Chondrocyte (in vitro differentiated cells): Measurements from ENCODE around the gene LRMDA. TPM values are rescaled to one million over a fixed set of nuclear protein-coding genes. Genes with fewer than 3 reads are reported as not detected.

Source experiments
- DNase-seq: peaks from one replicate; pipeline ENCODE4 v3.0.0; 2021; ENCODE audit warnings: mixed read lengths, low spot score
- H3K27ac Mint-ChIP-seq: one replicate; pipeline ENCODE4 v1.8.0; 2021; ENCODE audit warnings: mild to moderate bottlenecking, moderate library complexity, mixed read lengths; ENCODE audit not compliant: unreplicated experiment
- H3K27me3 Mint-ChIP-seq: 2 replicates; pipeline ENCODE4 v1.8.0; 2021; ENCODE audit warnings: low read depth, mixed read lengths
- H3K36me3 Mint-ChIP-seq: 2 replicates; pipeline ENCODE4 v1.8.0; 2021; ENCODE audit warnings: low read depth, mixed read lengths
- H3K4me1 Mint-ChIP-seq: 2 replicates; pipeline ENCODE4 v1.8.0; 2021; ENCODE audit warnings: low read depth, mild to moderate bottlenecking, mixed read lengths
- H3K4me3 Mint-ChIP-seq: one replicate; pipeline ENCODE4 v1.8.0; 2021; ENCODE audit warnings: mild to moderate bottlenecking, moderate library complexity, mixed read lengths; ENCODE audit not compliant: unreplicated experiment
- H3K9me3 Mint-ChIP-seq: 2 replicates; pipeline ENCODE4 v1.8.0; 2021; ENCODE audit warnings: low read depth, mixed read lengths
- total RNA-seq: library from RNA; stranded (reverse); gene quantifications from 3 replicates; pipeline ENCODE4 v1.2.1, GENCODE V29; 2021
- TF ChIP-seq, protein P1 (sequence below): fragments of 200-600 bp; sonication (generic); IDR thresholded peaks from 2 replicates; pipeline ENCODE4 v1.5.0; 2021; ENCODE audit warnings: antibody characterized with exemption, mild to moderate bottlenecking, moderate library complexity

The LRMDA gene
- total RNA-seq, 1 donor from 2014 or later, result 2.8 TPM

- TF ChIP-seq, protein P1, sequence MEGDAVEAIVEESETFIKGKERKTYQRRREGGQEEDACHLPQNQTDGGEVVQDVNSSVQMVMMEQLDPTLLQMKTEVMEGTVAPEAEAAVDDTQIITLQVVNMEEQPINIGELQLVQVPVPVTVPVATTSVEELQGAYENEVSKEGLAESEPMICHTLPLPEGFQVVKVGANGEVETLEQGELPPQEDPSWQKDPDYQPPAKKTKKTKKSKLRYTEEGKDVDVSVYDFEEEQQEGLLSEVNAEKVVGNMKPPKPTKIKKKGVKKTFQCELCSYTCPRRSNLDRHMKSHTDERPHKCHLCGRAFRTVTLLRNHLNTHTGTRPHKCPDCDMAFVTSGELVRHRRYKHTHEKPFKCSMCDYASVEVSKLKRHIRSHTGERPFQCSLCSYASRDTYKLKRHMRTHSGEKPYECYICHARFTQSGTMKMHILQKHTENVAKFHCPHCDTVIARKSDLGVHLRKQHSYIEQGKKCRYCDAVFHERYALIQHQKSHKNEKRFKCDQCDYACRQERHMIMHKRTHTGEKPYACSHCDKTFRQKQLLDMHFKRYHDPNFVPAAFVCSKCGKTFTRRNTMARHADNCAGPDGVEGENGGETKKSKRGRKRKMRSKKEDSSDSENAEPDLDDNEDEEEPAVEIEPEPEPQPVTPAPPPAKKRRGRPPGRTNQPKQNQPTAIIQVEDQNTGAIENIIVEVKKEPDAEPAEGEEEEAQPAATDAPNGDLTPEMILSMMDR, result no peak
- no peak overlapping the region for H3K27ac Mint-ChIP-seq
- H3K4me3 Mint-ChIP-seq, result no peak overlapping the region
- no peaks in the 10 kb centered on the region for H3K9me3 Mint-ChIP-seq
- DNase-seq, result no peak
- H3K4me1 Mint-ChIP-seq, result no peaks in the 10 kb centered on the region
- H3K36me3 Mint-ChIP-seq, result no peaks in the 10 kb centered on the region
- peaks cover 2% of the 10 kb centered on the region for H3K27me3 Mint-ChIP-seq
Measured at GRCh38 chr10:76024460-76025123, 593.2 kb downstream of the LRMDA start.

DNA sequence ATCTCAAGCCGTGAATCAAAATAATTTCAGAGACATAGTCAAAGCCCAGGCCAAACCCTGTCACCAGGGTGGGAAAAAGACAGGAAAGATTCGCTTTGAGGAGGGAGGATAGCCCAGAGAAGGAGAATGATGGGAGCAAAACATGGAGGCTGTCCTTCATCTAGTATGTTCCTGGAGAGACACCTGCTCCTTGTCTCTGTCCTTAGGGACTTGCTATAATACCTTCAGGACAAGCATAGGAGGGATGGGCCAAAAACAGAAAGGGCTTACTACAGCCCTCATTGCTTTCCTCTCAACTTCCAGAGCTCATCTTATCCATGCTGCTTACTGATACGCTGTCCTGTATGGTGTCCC is 593.7 kb downstream of the LRMDA start:
- no peaks in the 10 kb centered on the region for H3K9me3 Mint-ChIP-seq
- H3K36me3 Mint-ChIP-seq, result no peaks in the 10 kb centered on the region
- DNase-seq, result no peak
- H3K4me1 Mint-ChIP-seq, result no peaks in the 10 kb centered on the region
- H3K4me3 Mint-ChIP-seq, result no peak overlapping the region
- H3K27ac Mint-ChIP-seq, result no peak overlapping the region
- H3K27me3 Mint-ChIP-seq, result peaks cover 2% of the 10 kb centered on the region
- TF ChIP-seq, protein P1, result no peak

GRCh38 chr10:76026176-76026771 is 594.9 kb downstream of the LRMDA start:
- H3K27ac Mint-ChIP-seq, result no peak overlapping the region
- DNase-seq, result no peak
- H3K4me1 Mint-ChIP-seq, result no peaks in the 10 kb centered on the region
- no peaks in the 10 kb centered on the region for H3K36me3 Mint-ChIP-seq
- H3K4me3 Mint-ChIP-seq, result no peak overlapping the region
- TF ChIP-seq, protein P1, result no peak
- no peaks in the 10 kb centered on the region for H3K9me3 Mint-ChIP-seq
- peaks cover 2% of the 10 kb centered on the region for H3K27me3 Mint-ChIP-seq

DNA sequence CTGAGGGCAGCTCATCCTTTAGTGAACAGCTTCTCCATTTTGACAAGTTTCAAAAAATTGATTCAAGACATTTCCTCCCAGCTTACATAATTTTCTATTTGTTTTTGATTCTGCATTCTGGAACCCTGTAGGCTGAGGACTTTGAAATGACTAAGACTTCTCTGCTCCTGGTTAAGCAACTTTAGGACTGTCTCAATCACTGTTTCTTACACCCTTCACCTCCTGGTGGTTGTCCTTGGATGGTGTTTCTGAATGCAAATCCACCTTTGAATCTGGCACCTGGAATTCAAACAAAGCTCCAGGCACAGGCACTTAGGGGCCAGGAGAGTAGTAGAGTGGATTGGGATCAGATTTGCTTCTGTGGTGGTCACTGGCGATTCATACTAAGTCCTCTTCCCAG is 595.5 kb downstream of the LRMDA start:
- no peak overlapping the region for H3K27ac Mint-ChIP-seq
- no peak for DNase-seq
- TF ChIP-seq, protein P1, result no peak
- peaks cover 2% of the 10 kb centered on the region for H3K27me3 Mint-ChIP-seq
- H3K36me3 Mint-ChIP-seq, result no peaks in the 10 kb centered on the region
- no peaks in the 10 kb centered on the region for H3K9me3 Mint-ChIP-seq
- H3K4me1 Mint-ChIP-seq, result no peaks in the 10 kb centered on the region
- H3K4me3 Mint-ChIP-seq, result no peak overlapping the region

DNA sequence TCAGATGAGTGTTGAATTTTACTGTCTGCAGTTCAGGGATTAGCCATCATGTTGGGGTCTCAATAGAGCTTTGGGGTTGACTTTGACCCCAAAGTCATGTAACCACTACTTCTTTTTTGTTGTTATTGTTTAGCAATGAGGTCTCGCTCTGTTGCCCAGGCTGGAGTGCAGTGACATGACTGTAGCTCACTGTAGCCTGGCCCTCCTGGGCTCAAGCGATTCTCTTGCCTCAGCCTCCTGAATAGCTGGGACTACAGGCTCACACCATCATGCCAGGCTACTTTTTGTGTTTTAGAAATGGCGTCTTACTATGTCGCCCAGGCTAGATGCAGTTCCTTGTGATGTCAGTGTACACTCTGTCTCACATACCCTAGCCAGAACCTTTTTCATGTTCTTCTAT is 598.4 kb downstream of the LRMDA start:
- no peak overlapping the region for H3K4me3 Mint-ChIP-seq
- DNase-seq, result no peak
- H3K27ac Mint-ChIP-seq, result no peak overlapping the region
- no peaks in the 10 kb centered on the region for H3K9me3 Mint-ChIP-seq
- peaks cover 2% of the 10 kb centered on the region for H3K27me3 Mint-ChIP-seq
- H3K36me3 Mint-ChIP-seq, result no peaks in the 10 kb centered on the region
- TF ChIP-seq, protein P1, result no peak
- H3K4me1 Mint-ChIP-seq, result peaks cover 3% of the 10 kb centered on the region
